Measurements from ENCODE around the gene NRSN2.
A peak's percentile ranks its signal among the peaks of the same experiment; 100 is the strongest.
"Not testable (repeated sequence)": the region's sequence is repeated elsewhere in the genome, so short reads cannot be mapped to it uniquely, and the experiment has no call there.

Gene NRSN2

GRCh38 chr20:330233-331149 lies 16.4 kb upstream of the NRSN2 start:
- TF ChIP-seq CTCF (IDR thresholded peaks at IDR 0.05; ENCODE audit: insufficient read depth, low read depth, low read length, missing control alignments): peak; percentile 94
- peak; percentile 80 for DNase-seq (ENCODE audit: low read depth)
- no peak overlapping the region for H3K4me3 ChIP-seq (ENCODE audit: low read depth, low read length)

- TF ChIP-seq CTCF (IDR thresholded peaks at IDR 0.05; ENCODE audit: insufficient read depth, low read depth, low read length, missing control alignments): no peak
- DNase-seq (ENCODE audit: low read depth): no peak
- H3K4me3 ChIP-seq (ENCODE audit: low read depth, low read length): no peak overlapping the region
Observed at GRCh38 chr20:334578-334977, 12.3 kb upstream of the NRSN2 start.

- not testable (repeated sequence) for DNase-seq (ENCODE audit: low read depth); H3K4me3 ChIP-seq (ENCODE audit: low read depth, low read length)
Observed at GRCh38 chr20:336040-336439, 10.9 kb upstream of the NRSN2 start.

GRCh38 chr20:341682-342081 lies 5.2 kb upstream of the NRSN2 start:
- no peak for TF ChIP-seq CTCF (IDR thresholded peaks at IDR 0.05; ENCODE audit: insufficient read depth, low read depth, low read length, missing control alignments)
- H3K4me3 ChIP-seq (ENCODE audit: low read depth, low read length): no peak overlapping the region
- no peak for DNase-seq (ENCODE audit: low read depth)

- H3K4me3 ChIP-seq (ENCODE audit: low read depth, low read length): no peak overlapping the region
- DNase-seq (ENCODE audit: low read depth): no peak
- TF ChIP-seq CTCF (IDR thresholded peaks at IDR 0.05; ENCODE audit: insufficient read depth, low read depth, low read length, missing control alignments): no peak
Observed at GRCh38 chr20:343107-343506, 3.8 kb upstream of the NRSN2 start.

- no peak for TF ChIP-seq CTCF (IDR thresholded peaks at IDR 0.05; ENCODE audit: insufficient read depth, low read depth, low read length, missing control alignments)
- no peak for DNase-seq (ENCODE audit: low read depth)
- H3K4me3 ChIP-seq (ENCODE audit: low read depth, low read length): peak overlapping the region; percentile 96
Observed at GRCh38 chr20:346033-346639, 775 bp upstream of the NRSN2 start.

- DNase-seq (ENCODE audit: low read depth): no peak
- TF ChIP-seq CTCF (IDR thresholded peaks at IDR 0.05; ENCODE audit: insufficient read depth, low read depth, low read length, missing control alignments): no peak
- peak overlapping the region; percentile 96 for H3K4me3 ChIP-seq (ENCODE audit: low read depth, low read length)
Observed at GRCh38 chr20:347317-347639, 367 bp downstream of the NRSN2 start.
